GM23248 (cell line): ENCODE measurements around the gene DLG4.

Experiments used
- EZH2 ChIP-seq: fragments of 200-600 bp; sonication (generic); IDR thresholded peaks from 2 replicates; pipeline ENCODE4 v1.6.1; 2018; ENCODE audit warnings: antibody characterized with exemption, mild to moderate bottlenecking; ENCODE audit not compliant: insufficient read depth, poor library complexity, severe bottlenecking
- EZH2phosphoT487 ChIP-seq: fragments of 200-600 bp; sonication (generic); IDR thresholded peaks from 2 replicates; pipeline ENCODE4 v1.6.1; 2018; ENCODE audit warnings: antibody characterized with exemption, moderate library complexity, mild to moderate bottlenecking, low read depth; ENCODE audit not compliant: insufficient read depth

DNA sequence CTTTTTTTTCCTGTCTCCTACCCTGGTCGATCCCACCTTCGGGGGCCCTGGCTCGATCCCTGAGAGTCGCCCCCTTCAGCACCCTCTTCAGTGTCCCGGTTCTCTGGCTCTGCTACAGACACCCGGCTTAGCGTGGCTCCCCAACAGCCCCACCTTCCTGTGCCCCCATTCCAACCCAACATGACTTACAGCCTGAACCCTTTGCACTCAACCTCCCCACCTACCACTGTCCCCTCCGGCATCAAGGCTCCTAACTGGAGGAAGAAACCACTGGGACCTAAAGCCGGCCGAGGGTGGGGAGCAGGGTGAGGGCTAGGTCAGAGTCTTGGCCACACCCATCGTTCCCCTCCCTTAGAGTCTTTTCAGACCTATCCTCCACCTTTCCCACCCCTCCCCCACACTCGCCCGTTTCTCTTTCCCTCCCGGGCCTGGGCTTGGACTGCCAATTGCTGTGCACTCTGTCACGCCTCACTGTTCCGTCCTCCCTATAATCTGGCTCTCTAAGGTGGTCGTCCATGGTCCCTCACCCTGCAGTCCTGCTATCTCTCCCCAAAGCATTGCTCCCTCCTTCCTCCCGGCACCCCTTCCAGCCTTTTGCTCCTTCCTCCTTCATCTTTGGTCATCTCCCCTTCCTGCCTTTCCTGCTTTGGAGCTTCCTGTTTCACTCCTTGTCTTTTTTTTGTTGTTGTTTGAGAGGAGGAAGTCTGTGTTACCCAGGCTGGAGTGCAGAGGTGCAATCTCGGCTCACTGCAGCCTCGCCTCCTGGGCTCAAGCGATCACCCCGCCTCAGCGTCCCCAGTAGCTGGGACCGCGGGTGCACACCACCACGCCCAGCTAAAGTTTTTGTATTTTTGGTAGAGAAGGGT is 43.5 kb upstream of the DLG4 start:
- TF ChIP-seq EZH2phosphoT487, result no peak
- no peak for TF ChIP-seq EZH2
